H1 (cell line): ENCODE data around the gene GABARAPL1. TPM values are rescaled to one million over a fixed set of nuclear protein-coding genes. Genes with fewer than 3 reads are reported as not detected.

ENCODE experiments used
- CHD1 ChIP-seq: IDR thresholded peaks from 2 replicates; pipeline ENCODE4 v1.6.1; 2012; ENCODE audit warnings: low read depth, low read length, improper control_type of control experiment
- HDAC2 ChIP-seq, 2 experiments: fragments of 300-600 bp in 1 of 2; sonication (generic) in 1 of 2; IDR thresholded peaks; 2 replicates each; pipeline ENCODE4 v1.6.1; 2011 to 2012; ENCODE audit warnings: low read depth in 2 of 2, low read length in 2 of 2, mild to moderate bottlenecking in 2 of 2, moderate library complexity in 2 of 2, borderline replicate concordance in 1 of 2, inconsistent platforms in 1 of 2
- MAX ChIP-seq: IDR thresholded peaks from 2 replicates; pipeline ENCODE4 v1.6.1; 2012; ENCODE audit warnings: inconsistent platforms
- NRF1 ChIP-seq: IDR thresholded peaks from 2 replicates; pipeline ENCODE4 v1.6.1; 2011; ENCODE audit warnings: mild to moderate bottlenecking, low read depth, low read length, improper control_type of control experiment
- POLR2A ChIP-seq, 2 experiments: IDR thresholded peaks; 1 replicate in 1 of 2; 2 replicates in 1 of 2; pipeline ENCODE4 v1.6.1; 2011; ENCODE audit warnings: low read depth in 2 of 2, low read length in 2 of 2, mild to moderate bottlenecking in 2 of 2; ENCODE audit errors: control extremely low read depth in 1 of 2
- POLR2AphosphoS5 ChIP-seq: IDR thresholded peaks from 2 replicates; pipeline ENCODE4 v1.6.1; 2011; ENCODE audit warnings: low read depth, low read length
- POU5F1 ChIP-seq: IDR thresholded peaks from 2 replicates; pipeline ENCODE4 v1.6.1; 2011; ENCODE audit warnings: low read depth, mild to moderate bottlenecking, low read length, moderate library complexity
- polyA plus RNA-seq, 7 experiments: library from polyadenylated mRNA; depleted of rRNA in 3 of 7; stranded (reverse) in 5 of 7; unstranded in 2 of 7; fragments of >200 nt in 5 of 7; fragments of 200-250 nt in 2 of 7; gene quantifications; 1 replicate in 5 of 7; 2 replicates in 1 of 7; 4 replicates in 1 of 7; pipeline versions ENCODE4 v1.2.1 to v1.2.3, GENCODE V29; 2011 to 2013; ENCODE audit warnings: missing spikeins in 2 of 7, mixed read lengths in 2 of 7
- total RNA-seq: library from RNA; stranded (reverse); fragmentation: NEBNext Ultra II Directional; extraction: Animal tissue kit (Norgen Biotek cat#: 25700); gene quantifications from 2 replicates; pipeline ENCODE4 v1.2.1, GENCODE V29; 2021
- TF ChIP-seq, protein P1 (sequence below), 3 experiments: IDR thresholded peaks; 1 replicate in 2 of 3; 2 replicates in 1 of 3; pipeline versions ENCODE4 v1.5.1 to v1.6.1; 2011; ENCODE audit warnings: low read length in 3 of 3, mild to moderate bottlenecking in 3 of 3, inconsistent platforms in 2 of 3, low read depth in 1 of 3, moderate library complexity in 1 of 3; ENCODE audit not compliant: insufficient read depth in 1 of 3; ENCODE audit errors: control extremely low read depth in 1 of 3

Gene GABARAPL1
- total and polyA plus RNA-seq, 2 of the 8 experiments (the other 6 are each of a cell fraction or from before 2014, with no cell fraction given) = 56.1 to 87.9 TPM

DNA sequence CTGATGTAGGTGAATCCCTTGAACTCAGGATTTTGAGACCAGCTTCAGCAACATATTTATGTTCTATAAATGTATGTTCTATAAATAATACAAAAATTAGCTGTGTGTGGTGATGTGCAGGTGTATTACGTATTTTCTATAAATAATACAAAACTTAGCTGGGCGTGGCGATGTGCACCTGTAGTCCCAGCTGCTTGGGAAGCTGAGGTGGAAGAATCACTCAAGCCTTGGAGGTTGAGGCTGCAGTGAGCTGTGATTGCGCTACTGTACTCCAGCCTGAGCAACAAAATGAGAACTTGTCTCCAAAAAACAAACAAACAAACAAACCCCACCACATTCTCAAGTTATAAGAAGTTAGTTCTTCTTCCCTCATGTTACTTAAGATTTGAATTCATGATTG, 39.5 kb downstream of the GABARAPL1 start (continued):
- TF ChIP-seq HDAC2 (IDR thresholded peaks at IDR 0.05; ENCODE audit: borderline replicate concordance in 1 of 2, low read depth in 2 of 2, low read length in 2 of 2) = no peak
- no peak for TF ChIP-seq POU5F1
- no peak for TF ChIP-seq CHD1
- no peak for TF ChIP-seq POLR2AphosphoS5
- no peak for TF ChIP-seq POLR2A (IDR thresholded peaks at IDR 0.05; ENCODE audit: control extremely low read depth in 1 of 2, low read depth in 2 of 2, low read length in 2 of 2)
- TF ChIP-seq MAX = no peak
- TF ChIP-seq NRF1 = no peak
- TF ChIP-seq, protein P1, sequence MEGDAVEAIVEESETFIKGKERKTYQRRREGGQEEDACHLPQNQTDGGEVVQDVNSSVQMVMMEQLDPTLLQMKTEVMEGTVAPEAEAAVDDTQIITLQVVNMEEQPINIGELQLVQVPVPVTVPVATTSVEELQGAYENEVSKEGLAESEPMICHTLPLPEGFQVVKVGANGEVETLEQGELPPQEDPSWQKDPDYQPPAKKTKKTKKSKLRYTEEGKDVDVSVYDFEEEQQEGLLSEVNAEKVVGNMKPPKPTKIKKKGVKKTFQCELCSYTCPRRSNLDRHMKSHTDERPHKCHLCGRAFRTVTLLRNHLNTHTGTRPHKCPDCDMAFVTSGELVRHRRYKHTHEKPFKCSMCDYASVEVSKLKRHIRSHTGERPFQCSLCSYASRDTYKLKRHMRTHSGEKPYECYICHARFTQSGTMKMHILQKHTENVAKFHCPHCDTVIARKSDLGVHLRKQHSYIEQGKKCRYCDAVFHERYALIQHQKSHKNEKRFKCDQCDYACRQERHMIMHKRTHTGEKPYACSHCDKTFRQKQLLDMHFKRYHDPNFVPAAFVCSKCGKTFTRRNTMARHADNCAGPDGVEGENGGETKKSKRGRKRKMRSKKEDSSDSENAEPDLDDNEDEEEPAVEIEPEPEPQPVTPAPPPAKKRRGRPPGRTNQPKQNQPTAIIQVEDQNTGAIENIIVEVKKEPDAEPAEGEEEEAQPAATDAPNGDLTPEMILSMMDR (IDR thresholded peaks at IDR 0.05; ENCODE audit: control extremely low read depth in 1 of 3, insufficient read depth in 1 of 3, low read depth in 1 of 3, low read length in 3 of 3) = no peak
